ENCODE results near the gene WNT9B. TPM values are rescaled to one million over a fixed set of nuclear protein-coding genes. Genes with fewer than 3 reads are reported as not detected.

The WNT9B gene
- total RNA-seq, 1 donor from 2014 or later, result not detected

DNA sequence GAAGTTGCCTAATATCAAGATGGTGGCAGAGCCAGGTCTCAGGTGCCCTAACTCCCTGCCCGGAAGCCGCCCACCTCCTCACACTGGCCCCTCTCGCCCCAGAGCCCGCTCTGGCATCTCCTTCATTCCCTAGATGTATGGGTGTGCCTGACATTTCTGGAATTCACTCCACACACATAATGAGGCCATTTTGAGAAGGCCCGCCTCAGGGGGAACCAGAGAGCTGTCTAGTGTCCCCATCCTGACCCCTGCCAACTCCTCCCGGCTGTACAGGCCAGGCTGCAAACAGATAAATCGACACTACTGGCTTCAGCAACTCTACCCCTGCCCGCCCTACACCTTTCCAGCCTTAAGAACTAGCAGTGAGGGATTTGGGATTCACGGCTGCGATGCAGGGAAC is 40.5 kb upstream of the WNT9B start:
- Mint-ChIP-seq H3K36me3 (ENCODE audit: low read depth) (no peaks in the 10 kb centered on the region), H3K27ac (ENCODE audit: unreplicated experiment) (peak overlapping the region; percentile 20), H3K27me3 (ENCODE audit: low read depth) (peaks cover 2% of the 10 kb centered on the region), H3K4me3 (ENCODE audit: unreplicated experiment) (no peak overlapping the region), H3K9me3 (ENCODE audit: low read depth) (no peaks in the 10 kb centered on the region), H3K4me1 (ENCODE audit: low read depth) (no peaks in the 10 kb centered on the region)
- TF ChIP-seq, protein P1, sequence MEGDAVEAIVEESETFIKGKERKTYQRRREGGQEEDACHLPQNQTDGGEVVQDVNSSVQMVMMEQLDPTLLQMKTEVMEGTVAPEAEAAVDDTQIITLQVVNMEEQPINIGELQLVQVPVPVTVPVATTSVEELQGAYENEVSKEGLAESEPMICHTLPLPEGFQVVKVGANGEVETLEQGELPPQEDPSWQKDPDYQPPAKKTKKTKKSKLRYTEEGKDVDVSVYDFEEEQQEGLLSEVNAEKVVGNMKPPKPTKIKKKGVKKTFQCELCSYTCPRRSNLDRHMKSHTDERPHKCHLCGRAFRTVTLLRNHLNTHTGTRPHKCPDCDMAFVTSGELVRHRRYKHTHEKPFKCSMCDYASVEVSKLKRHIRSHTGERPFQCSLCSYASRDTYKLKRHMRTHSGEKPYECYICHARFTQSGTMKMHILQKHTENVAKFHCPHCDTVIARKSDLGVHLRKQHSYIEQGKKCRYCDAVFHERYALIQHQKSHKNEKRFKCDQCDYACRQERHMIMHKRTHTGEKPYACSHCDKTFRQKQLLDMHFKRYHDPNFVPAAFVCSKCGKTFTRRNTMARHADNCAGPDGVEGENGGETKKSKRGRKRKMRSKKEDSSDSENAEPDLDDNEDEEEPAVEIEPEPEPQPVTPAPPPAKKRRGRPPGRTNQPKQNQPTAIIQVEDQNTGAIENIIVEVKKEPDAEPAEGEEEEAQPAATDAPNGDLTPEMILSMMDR (IDR thresholded peaks at IDR 0.05), result no peak
- no peak for DNase-seq (ENCODE audit: low spot score)

DNA sequence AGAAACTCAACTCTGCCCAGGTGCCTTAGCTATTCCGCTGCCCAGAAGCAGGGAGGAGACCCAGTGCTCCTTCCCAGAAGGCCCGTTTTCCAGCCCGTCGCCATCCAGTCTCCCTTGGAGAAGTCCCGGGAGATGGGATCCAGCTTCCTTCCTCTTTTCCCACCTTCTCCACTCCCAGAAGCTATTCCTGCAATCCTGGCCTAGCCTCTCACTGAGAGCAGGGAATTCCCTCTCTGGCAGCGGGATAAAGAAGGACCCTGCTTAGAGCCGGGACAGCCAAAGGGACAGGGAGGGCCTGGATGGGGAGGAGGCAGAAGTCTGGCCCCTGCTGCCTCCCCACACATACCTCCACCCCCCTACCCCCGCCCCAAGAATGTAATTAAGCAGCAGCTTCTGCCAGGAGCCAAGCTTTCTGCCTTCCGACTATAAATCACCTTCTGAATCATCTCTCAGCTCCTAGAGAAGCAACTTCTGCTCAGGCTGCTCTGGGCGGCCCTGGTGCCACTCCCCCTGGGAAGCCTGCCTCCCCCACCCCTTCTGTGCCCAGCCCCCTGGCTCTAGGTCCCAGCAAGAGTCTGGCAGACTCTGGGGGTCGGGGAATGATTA is 39.3 kb upstream of the WNT9B start:
- no peaks in the 10 kb centered on the region for H3K9me3 Mint-ChIP-seq (ENCODE audit: low read depth)
- DNase-seq (ENCODE audit: low spot score), result no peak
- H3K27me3 Mint-ChIP-seq (ENCODE audit: low read depth), result peaks cover 10% of the 10 kb centered on the region
- H3K4me3 Mint-ChIP-seq (ENCODE audit: unreplicated experiment), result no peak overlapping the region
- no peaks in the 10 kb centered on the region for H3K36me3 Mint-ChIP-seq (ENCODE audit: low read depth)
- TF ChIP-seq, protein P1 (IDR thresholded peaks at IDR 0.05), result no peak
- H3K4me1 Mint-ChIP-seq (ENCODE audit: low read depth), result no peaks in the 10 kb centered on the region
- no peak overlapping the region for H3K27ac Mint-ChIP-seq (ENCODE audit: unreplicated experiment)

DNA sequence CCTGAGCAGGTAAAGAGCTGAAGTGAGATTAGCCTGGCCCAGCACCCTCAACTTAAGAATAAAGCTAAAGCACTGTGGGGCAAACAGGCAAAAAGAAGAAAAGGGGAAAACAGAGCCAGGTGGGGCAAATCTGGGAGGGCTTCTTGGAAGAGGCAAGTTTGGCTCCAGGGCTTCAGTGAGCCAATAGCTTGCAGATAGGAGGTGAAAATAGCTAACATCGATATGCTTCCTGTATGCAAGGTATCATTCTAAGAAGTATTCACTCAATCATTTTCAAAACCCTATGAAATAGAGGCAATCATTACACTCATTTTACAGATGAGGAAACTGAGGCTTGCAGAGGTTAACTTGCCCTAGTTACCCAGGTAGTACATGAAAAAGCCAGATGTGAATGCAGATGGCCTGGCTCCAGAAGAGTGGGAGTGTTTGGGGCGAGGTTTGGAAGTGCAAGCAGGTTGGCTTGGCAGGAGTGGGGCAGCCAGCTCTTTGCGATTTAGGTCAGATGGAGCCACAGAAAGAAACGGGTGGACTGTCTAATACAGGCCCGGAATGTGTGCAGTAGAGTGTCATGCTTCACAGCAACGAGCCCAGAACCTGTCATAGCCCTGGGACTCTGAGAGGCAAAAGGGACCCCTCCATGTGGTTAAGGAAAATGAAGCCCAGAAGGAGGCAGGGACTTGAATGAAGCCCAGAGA is 38.6 kb upstream of the WNT9B start:
- Mint-ChIP-seq H3K4me1 (ENCODE audit: low read depth) (no peaks in the 10 kb centered on the region), H3K27me3 (ENCODE audit: low read depth) (peaks cover 17% of the 10 kb centered on the region), H3K4me3 (ENCODE audit: unreplicated experiment) (no peak overlapping the region), H3K27ac (ENCODE audit: unreplicated experiment) (no peak overlapping the region), H3K36me3 (ENCODE audit: low read depth) (no peaks in the 10 kb centered on the region), H3K9me3 (ENCODE audit: low read depth) (no peaks in the 10 kb centered on the region)
- TF ChIP-seq, protein P1 (IDR thresholded peaks at IDR 0.05), result no peak
- no peak for DNase-seq (ENCODE audit: low spot score)

DNA sequence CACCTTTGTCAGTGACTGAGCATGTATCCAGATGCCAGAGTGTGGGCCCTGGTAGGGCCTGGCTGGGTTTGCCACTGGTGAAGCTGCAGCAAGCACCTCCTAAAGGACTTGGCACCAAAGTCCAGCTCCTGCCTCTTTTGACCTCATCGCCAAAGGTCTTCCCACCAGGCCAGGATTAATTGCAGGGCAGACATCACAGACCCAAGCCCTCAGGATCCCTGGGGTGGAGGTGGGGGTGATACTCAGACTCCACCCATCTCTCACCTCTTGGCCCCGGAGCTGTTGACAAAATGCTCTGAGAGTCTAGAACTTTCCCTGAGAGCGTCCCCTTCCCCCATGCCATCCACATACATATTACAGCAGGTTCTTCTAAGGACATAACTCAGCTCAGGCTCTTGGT is 37.5 kb upstream of the WNT9B start:
- Mint-ChIP-seq H3K36me3 (ENCODE audit: low read depth) (no peaks in the 10 kb centered on the region), H3K4me1 (ENCODE audit: low read depth) (peaks cover 3% of the 10 kb centered on the region), H3K9me3 (ENCODE audit: low read depth) (no peaks in the 10 kb centered on the region), H3K27ac (ENCODE audit: unreplicated experiment) (no peak overlapping the region), H3K27me3 (ENCODE audit: low read depth) (peaks cover 24% of the 10 kb centered on the region), H3K4me3 (ENCODE audit: unreplicated experiment) (no peak overlapping the region)
- DNase-seq (ENCODE audit: low spot score), result no peak
- TF ChIP-seq, protein P1 (IDR thresholded peaks at IDR 0.05), result no peak

DNA sequence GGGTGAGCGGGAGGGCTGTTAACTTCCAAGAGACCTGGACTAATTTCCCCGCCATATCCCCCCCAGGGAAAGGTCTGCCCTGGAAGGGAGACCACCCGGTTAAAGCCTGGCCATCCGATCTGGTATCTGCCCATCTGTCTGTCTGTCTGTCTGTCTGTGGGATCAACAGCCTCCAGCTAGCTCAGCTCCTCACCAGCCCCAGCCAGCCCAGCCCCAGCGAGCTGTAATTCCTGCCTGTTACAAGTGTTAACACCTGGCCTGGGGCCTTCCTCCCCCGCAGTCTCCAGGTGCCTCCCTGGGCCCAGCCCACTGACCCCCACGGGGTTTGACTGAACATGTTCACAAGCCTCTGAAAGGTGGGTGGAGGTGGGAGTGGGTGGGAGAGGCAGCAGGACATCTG is 36.9 kb upstream of the WNT9B start:
- Mint-ChIP-seq H3K27ac (ENCODE audit: unreplicated experiment) (no peak overlapping the region), H3K36me3 (ENCODE audit: low read depth) (no peaks in the 10 kb centered on the region), H3K4me3 (ENCODE audit: unreplicated experiment) (no peak overlapping the region), H3K27me3 (ENCODE audit: low read depth) (peaks cover 26% of the 10 kb centered on the region), H3K9me3 (ENCODE audit: low read depth) (no peaks in the 10 kb centered on the region), H3K4me1 (ENCODE audit: low read depth) (peaks cover 6% of the 10 kb centered on the region)
- DNase-seq (ENCODE audit: low spot score), result no peak
- TF ChIP-seq, protein P1 (IDR thresholded peaks at IDR 0.05), result no peak
